HepG2 (cell line): ENCODE results near the gene CD300LF. TPM values are rescaled to one million over a fixed set of nuclear protein-coding genes. Genes with fewer than 3 reads are reported as not detected.
A peak's percentile ranks its signal among the peaks of the same experiment; 100 is the strongest.

Experiments used
- EEA1 ChIP-seq: sonication (generic); formaldehyde crosslinking; IDR thresholded peaks from 2 replicates; pipeline ENCODE4 v1.5.1; 2020; ENCODE audit warnings: mild to moderate bottlenecking, missing genetic modification reagents, borderline replicate concordance
- KDM1A ChIP-seq: IDR thresholded peaks from 2 replicates; pipeline ENCODE4 v1.6.1; 2016; ENCODE audit warnings: missing compliant biosample characterization
- KLF11 ChIP-seq: IDR thresholded peaks from 2 replicates; pipeline ENCODE4 v1.6.1; 2016; ENCODE audit warnings: missing compliant biosample characterization
- MEF2D ChIP-seq: sonication (generic); formaldehyde crosslinking; IDR thresholded peaks from 2 replicates; pipeline ENCODE4 v1.5.1; 2020; ENCODE audit warnings: mild to moderate bottlenecking, missing genetic modification reagents
- RBM39 ChIP-seq: fragments of 200-400 bp; formaldehyde crosslinking; IDR thresholded peaks from one replicate; pipeline ENCODE4 v1.6.1; 2018; ENCODE audit warnings: antibody characterized with exemption, mild to moderate bottlenecking, low read depth, low read length; ENCODE audit not compliant: poor library complexity, severe bottlenecking
- ZNF329 ChIP-seq: sonication (generic); formaldehyde crosslinking; IDR thresholded peaks from 2 replicates; pipeline ENCODE4 v1.9.0; 2021; ENCODE audit warnings: low read depth, mild to moderate bottlenecking, missing genetic modification reagents
- ZNF468 ChIP-seq: sonication (generic); formaldehyde crosslinking; IDR thresholded peaks from 2 replicates; pipeline ENCODE4 v1.8.0; 2022; ENCODE audit warnings: mild to moderate bottlenecking, moderate library complexity, missing genetic modification reagents
- ZNF570 ChIP-seq: sonication (generic); formaldehyde crosslinking; IDR thresholded peaks from 2 replicates; pipeline ENCODE4 v1.4.0; 2020; ENCODE audit warnings: mild to moderate bottlenecking, missing genetic modification reagents, borderline replicate concordance
- polyA plus RNA-seq, 8 experiments: library from polyadenylated mRNA; depleted of rRNA in 3 of 8; stranded (reverse) in 7 of 8; unstranded in 1 of 8; fragments of >200 nt; fragmentation: Illumina TruSeq in 4 of 8; extraction: Trizol in 4 of 8; gene quantifications; 2 replicates each; pipeline versions ENCODE4 v1.2.1 to v1.2.3, GENCODE V29; 2011 to 2016; ENCODE audit warnings: low read depth in 4 of 8, missing spikeins in 1 of 8, mixed read lengths in 1 of 8; ENCODE audit not compliant: insufficient read depth in 1 of 8
- total RNA-seq, 5 experiments: library from RNA; depleted of rRNA; stranded (reverse); fragments of >200 nt; fragmentation: Illumina TruSeq; extraction: Trizol; gene quantifications; 2 replicates each; pipeline ENCODE4 v1.2.3, GENCODE V29; 2016; ENCODE audit warnings: low read depth in 1 of 5
- TF ChIP-seq, protein P1 (sequence below): sonication (generic); formaldehyde crosslinking; IDR thresholded peaks from 2 replicates; pipeline ENCODE4 v1.4.0; 2020; ENCODE audit warnings: missing genetic modification reagents, mild to moderate bottlenecking, borderline replicate concordance
- TF ChIP-seq, protein P2 (sequence below): sonication (generic); formaldehyde crosslinking; conservative IDR thresholded peaks from 2 replicates; pipeline ENCODE4 v1.8.0; 2022; ENCODE audit warnings: mild to moderate bottlenecking, moderate library complexity, missing genetic modification reagents
- TF ChIP-seq, protein P3 (sequence below): sonication (generic); formaldehyde crosslinking; IDR thresholded peaks from 2 replicates; pipeline ENCODE4 v1.4.0; 2020; ENCODE audit warnings: missing genetic modification reagents, borderline replicate concordance
- TF ChIP-seq, protein P4 (sequence below): sonication (generic); formaldehyde crosslinking; IDR thresholded peaks from 2 replicates; pipeline ENCODE4 v1.8.1; 2022; ENCODE audit warnings: low read depth, mild to moderate bottlenecking, missing genetic modification reagents
- TF ChIP-seq, protein P5 (sequence below): sonication (generic); formaldehyde crosslinking; IDR thresholded peaks from 2 replicates; pipeline ENCODE4 v1.4.0; 2020; ENCODE audit warnings: low read depth, mild to moderate bottlenecking, missing genetic modification reagents
- TF ChIP-seq, protein P6 (sequence below): sonication (generic); formaldehyde crosslinking; IDR thresholded peaks from 2 replicates; pipeline ENCODE4 v1.4.0; 2020; ENCODE audit warnings: missing genetic modification reagents, low read depth, mild to moderate bottlenecking, borderline replicate concordance

Gene CD300LF
- total and polyA plus RNA-seq, 2 of the 13 experiments (the other 11 are each of a cell fraction or from before 2014, with no cell fraction given) = not detected

DNA sequence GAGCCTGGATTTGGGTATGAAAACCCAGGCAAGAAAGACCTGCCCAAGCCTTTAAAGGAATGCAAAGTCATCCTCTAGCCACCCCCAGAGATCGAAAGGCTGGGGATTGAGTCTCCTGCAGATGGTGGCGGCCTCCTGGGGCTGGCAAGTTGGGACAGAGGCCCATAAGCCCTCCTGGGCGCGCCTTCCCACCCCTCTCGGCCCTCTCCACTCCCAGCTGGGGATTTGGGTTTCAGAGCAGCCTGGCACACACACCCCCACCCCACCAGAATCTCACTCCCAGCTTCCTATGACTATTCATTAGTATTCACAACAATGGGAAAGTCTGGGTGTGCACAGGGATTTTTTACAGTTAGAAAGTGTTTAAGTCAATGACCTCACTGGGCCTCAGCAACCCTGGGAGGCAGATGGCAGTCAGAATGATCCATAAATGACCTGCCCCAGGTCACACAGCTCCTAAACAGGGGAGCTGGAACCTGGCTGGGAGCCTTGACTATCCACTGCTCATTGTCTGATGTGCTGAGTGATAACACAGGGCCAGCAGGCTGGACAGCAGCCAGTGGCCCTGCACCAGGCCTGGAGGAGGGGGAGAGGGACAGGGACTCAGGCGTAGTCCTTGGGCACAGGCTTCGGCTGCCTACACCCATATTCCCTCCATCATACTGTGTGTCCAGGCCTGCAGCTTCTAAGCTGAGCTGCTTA is 47.8 kb upstream of the CD300LF start (continued):
- TF ChIP-seq, protein P1, sequence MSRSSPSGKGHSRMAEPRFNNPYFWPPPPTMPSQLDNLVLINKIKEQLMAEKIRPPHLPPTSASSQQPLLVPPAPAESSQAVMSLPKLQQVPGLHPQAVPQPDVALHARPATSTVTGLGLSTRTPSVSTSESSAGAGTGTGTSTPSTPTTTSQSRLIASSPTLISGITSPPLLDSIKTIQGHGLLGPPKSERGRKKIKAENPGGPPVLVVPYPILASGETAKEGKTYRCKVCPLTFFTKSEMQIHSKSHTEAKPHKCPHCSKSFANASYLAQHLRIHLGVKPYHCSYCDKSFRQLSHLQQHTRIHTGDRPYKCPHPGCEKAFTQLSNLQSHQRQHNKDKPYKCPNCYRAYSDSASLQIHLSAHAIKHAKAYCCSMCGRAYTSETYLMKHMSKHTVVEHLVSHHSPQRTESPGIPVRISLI (CRISPR knock-in tag) = 0 out of 2 replicates have a peak, but pooled peaks have one; percentile 18
- TF ChIP-seq, protein P2, sequence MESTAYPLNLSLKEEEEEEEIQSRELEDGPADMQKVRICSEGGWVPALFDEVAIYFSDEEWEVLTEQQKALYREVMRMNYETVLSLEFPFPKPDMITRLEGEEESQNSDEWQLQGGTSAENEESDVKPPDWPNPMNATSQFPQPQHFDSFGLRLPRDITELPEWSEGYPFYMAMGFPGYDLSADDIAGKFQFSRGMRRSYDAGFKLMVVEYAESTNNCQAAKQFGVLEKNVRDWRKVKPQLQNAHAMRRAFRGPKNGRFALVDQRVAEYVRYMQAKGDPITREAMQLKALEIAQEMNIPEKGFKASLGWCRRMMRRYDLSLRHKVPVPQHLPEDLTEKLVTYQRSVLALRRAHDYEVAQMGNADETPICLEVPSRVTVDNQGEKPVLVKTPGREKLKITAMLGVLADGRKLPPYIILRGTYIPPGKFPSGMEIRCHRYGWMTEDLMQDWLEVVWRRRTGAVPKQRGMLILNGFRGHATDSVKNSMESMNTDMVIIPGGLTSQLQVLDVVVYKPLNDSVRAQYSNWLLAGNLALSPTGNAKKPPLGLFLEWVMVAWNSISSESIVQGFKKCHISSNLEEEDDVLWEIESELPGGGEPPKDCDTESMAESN (CRISPR knock-in tag) = no peak
- no peak for TF ChIP-seq KDM1A (CRISPR knock-in tag)
- peak; percentile 18 for TF ChIP-seq RBM39
- TF ChIP-seq, protein P3, sequence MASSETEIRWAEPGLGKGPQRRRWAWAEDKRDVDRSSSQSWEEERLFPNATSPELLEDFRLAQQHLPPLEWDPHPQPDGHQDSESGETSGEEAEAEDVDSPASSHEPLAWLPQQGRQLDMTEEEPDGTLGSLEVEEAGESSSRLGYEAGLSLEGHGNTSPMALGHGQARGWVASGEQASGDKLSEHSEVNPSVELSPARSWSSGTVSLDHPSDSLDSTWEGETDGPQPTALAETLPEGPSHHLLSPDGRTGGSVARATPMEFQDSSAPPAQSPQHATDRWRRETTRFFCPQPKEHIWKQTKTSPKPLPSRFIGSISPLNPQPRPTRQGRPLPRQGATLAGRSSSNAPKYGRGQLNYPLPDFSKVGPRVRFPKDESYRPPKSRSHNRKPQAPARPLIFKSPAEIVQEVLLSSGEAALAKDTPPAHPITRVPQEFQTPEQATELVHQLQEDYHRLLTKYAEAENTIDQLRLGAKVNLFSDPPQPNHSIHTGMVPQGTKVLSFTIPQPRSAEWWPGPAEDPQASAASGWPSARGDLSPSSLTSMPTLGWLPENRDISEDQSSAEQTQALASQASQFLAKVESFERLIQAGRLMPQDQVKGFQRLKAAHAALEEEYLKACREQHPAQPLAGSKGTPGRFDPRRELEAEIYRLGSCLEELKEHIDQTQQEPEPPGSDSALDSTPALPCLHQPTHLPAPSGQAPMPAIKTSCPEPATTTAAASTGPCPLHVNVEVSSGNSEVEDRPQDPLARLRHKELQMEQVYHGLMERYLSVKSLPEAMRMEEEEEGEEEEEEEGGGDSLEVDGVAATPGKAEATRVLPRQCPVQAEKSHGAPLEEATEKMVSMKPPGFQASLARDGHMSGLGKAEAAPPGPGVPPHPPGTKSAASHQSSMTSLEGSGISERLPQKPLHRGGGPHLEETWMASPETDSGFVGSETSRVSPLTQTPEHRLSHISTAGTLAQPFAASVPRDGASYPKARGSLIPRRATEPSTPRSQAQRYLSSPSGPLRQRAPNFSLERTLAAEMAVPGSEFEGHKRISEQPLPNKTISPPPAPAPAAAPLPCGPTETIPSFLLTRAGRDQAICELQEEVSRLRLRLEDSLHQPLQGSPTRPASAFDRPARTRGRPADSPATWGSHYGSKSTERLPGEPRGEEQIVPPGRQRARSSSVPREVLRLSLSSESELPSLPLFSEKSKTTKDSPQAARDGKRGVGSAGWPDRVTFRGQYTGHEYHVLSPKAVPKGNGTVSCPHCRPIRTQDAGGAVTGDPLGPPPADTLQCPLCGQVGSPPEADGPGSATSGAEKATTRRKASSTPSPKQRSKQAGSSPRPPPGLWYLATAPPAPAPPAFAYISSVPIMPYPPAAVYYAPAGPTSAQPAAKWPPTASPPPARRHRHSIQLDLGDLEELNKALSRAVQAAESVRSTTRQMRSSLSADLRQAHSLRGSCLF (CRISPR knock-in tag) = no peak
- TF ChIP-seq, protein P4, sequence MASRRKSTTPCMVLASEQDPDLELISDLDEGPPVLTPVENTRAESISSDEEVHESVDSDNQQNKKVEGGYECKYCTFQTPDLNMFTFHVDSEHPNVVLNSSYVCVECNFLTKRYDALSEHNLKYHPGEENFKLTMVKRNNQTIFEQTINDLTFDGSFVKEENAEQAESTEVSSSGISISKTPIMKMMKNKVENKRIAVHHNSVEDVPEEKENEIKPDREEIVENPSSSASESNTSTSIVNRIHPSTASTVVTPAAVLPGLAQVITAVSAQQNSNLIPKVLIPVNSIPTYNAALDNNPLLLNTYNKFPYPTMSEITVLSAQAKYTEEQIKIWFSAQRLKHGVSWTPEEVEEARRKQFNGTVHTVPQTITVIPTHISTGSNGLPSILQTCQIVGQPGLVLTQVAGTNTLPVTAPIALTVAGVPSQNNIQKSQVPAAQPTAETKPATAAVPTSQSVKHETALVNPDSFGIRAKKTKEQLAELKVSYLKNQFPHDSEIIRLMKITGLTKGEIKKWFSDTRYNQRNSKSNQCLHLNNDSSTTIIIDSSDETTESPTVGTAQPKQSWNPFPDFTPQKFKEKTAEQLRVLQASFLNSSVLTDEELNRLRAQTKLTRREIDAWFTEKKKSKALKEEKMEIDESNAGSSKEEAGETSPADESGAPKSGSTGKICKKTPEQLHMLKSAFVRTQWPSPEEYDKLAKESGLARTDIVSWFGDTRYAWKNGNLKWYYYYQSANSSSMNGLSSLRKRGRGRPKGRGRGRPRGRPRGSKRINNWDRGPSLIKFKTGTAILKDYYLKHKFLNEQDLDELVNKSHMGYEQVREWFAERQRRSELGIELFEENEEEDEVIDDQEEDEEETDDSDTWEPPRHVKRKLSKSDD (CRISPR knock-in tag) = no peak
- 0 out of 2 replicates have a peak, but pooled peaks have one; percentile 61 for TF ChIP-seq EEA1 (CRISPR knock-in tag)
- TF ChIP-seq MEF2D = 0 out of 2 replicates have a peak, but pooled peaks have one; percentile 12
- no peak for TF ChIP-seq ZNF329 (CRISPR knock-in tag)
- TF ChIP-seq ZNF468 = no peak
- TF ChIP-seq, protein P5, sequence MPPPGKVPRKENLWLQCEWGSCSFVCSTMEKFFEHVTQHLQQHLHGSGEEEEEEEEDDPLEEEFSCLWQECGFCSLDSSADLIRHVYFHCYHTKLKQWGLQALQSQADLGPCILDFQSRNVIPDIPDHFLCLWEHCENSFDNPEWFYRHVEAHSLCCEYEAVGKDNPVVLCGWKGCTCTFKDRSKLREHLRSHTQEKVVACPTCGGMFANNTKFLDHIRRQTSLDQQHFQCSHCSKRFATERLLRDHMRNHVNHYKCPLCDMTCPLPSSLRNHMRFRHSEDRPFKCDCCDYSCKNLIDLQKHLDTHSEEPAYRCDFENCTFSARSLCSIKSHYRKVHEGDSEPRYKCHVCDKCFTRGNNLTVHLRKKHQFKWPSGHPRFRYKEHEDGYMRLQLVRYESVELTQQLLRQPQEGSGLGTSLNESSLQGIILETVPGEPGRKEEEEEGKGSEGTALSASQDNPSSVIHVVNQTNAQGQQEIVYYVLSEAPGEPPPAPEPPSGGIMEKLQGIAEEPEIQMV (CRISPR knock-in tag) = 0 out of 2 replicates have a peak, but pooled peaks have one; percentile 27
- TF ChIP-seq, protein P6, sequence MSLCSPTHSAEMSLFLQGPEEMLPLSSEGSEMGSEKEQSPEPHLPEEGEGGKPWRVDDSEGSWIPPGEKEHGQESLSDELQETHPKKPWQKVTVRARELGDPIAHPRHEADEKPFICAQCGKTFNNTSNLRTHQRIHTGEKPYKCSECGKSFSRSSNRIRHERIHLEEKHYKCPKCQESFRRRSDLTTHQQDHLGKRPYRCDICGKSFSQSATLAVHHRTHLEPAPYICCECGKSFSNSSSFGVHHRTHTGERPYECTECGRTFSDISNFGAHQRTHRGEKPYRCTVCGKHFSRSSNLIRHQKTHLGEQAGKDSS (CRISPR knock-in tag) = 0 out of 2 replicates have a peak, but pooled peaks have one; percentile 34
- TF ChIP-seq ZNF570 (CRISPR knock-in tag) = no peak
- TF ChIP-seq KLF11 (CRISPR knock-in tag) = no peak
